Motor neuron (in vitro differentiated cells): Measurements from ENCODE around the gene FBLN2. TPM values are rescaled to one million over a fixed set of nuclear protein-coding genes. Genes with fewer than 3 reads are reported as not detected.

Experiments
- ATAC-seq, 8 experiments: fragments of 200-7000 bp; cut with Tn5 transposase; replicated peaks in 6 of 8; 2 replicates each; pipeline ENCODE4 v1.8.0; 2021; ENCODE audit warnings: mild to moderate bottlenecking in 8 of 8, moderate library complexity in 8 of 8
- H3K27ac ChIP-seq, 2 donors: fragments of 250-450 bp; sonication (Bioruptor Pico); 2 replicates each; pipeline ENCODE4 v1.9.0; 2021; ENCODE audit warnings: antibody characterized with exemption in 2 of 2, mild to moderate bottlenecking in 2 of 2, moderate library complexity in 1 of 2
- H3K4me1 ChIP-seq, 2 donors: fragments of 250-450 bp; sonication (Bioruptor Pico); replicated peaks in 1 of 2; 2 replicates each; pipeline ENCODE4 v1.6.1; 2021; ENCODE audit warnings: antibody characterized with exemption in 2 of 2, mild to moderate bottlenecking in 2 of 2, moderate library complexity in 1 of 2
- H3K4me3 ChIP-seq, 5 donors: fragments of 250-450 bp; sonication (Bioruptor Pico); 2 replicates each; pipeline ENCODE4 v1.9.0; 2021; ENCODE audit warnings: antibody characterized with exemption in 5 of 5, mild to moderate bottlenecking in 5 of 5, moderate library complexity in 4 of 5
- WGBS, 10 experiments: fragments of 450-650 bp; shearing (Covaris generic); methylation state at CpG; one replicate each; pipeline ENCODE4 v1.0.0; 2022; 5-methylcytosine and 5-hydroxymethylcytosine counted together
- in situ Hi-C, 9 experiments: fragments of 400-800 bp; cut with MboI; loops; one replicate each; pipeline ENCODE4 v1.15.0; 2021; ENCODE audit warnings: low sequenced_read_pairs in 9 of 9, low pct_unique_long_range_greater_than_20kb in 2 of 9; ENCODE audit not compliant: unreplicated experiment in 9 of 9
- total RNA-seq, 8 experiments: library from RNA; unstranded; fragments of 300-600 nt; gene quantifications; 2 replicates each; pipeline versions ENCODE4 v1.2.3 to v1.2.4, GENCODE V29; 2022

The FBLN2 gene
- total RNA-seq, 8 experiments from 2014 or later = 1.2 to 263 (median 9.4) TPM

DNA sequence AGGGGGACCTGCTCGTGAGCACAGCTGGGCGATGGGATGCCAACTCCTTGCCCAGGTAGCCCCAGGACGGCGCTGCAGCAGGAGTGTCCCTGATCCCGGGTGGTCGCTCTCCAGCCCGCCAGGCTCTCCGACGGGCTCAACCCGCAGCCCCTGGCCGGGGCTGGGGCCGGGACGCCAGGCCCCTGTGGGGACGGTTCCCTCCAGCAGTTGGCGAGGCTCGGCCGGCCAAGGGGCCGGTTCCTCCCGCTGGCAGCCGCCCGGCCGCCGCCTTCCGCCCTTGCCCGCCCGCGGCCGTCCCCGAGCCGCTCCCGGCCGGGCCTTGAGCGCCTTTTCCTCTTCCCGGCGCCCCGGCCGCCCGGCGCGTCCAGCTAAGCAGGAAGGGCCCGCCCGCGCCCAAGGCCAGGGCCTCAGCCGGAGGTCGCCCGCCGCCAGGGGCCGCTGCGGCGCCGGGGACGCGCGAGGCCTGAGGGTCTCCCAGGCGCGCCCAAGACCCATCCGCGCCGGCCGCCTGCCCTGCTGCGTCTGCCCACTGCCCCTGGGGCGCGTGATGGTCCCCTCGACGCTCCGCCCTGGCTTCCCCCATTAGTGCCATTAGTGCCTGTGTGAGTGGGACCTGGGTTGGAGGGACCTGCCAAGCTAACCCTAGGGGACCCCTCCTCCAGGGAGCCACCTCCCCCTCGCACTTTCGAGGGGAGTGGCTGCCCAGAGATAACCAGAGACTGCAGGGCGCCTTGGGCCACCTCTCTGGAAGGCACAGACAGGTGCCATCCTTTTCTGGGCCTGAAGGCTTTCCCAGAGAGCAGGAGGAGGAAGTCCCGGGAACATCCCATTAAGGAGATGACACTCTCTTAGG is 106.4 kb downstream of the FBLN2 start:
- ATAC-seq = peak; percentile 45 to 87 (median 84)
- in situ Hi-C loops = loop anchor here in 7 of 9 experiments (5.0 to 25.0 kb wide), 3 partner anchors 227 to 232 kb away; partner anchors contain the start of gene WNT7A (in 7 of the 7)
- Histone ChIP-seq H3K4me3 (no peak overlapping the region), H3K4me1 (peaks cover 20 to 32% of the 10 kb centered on the region in 2 donors), H3K27ac (no peak overlapping the region)
- 0 to 53% (median 34%) methylated on average over 1 to 7 of the region's 70 CpGs; no CpG with 5 or more reads in 6 of the 10 experiments for WGBS, 10 experiments

DNA sequence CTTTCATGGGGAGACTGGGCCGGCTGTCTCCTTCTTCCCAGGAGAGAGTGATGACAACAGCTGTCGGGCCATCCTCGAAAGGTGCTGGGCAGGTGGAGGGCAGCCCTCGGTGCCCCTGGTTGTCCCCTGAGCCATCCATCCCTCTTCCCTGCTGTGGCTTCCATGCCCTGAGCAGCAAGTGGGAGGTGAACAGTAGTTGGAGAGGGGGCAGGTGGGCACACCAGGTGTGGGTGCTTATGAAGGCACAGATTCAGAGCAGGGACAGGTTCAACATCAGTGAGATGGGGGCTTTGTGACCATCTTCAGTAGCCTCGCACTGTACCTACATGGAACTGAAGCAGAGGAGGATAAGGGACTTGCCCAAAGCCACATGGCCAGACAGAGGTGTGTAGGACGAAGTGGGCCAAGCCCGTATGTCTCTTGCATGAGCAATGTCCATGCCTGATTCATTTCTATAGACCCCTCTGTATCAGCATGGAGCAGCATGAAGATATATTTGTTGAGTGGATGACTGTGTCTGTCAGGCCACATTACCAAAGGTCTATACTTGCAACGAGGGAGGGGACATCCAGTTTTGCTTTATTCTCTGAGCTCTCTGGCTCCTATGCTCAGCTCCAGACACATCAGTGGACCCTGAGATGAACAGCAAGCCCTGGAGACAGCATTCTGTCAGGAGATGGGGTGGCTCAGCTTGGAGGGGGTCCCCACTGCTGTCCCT is 107.8 kb downstream of the FBLN2 start:
- H3K27ac ChIP-seq = no peak overlapping the region
- in situ Hi-C loops = loop anchor here in 7 of 9 experiments (5.0 to 25.0 kb wide), 3 partner anchors 226 to 231 kb away; partner anchors contain the start of gene WNT7A (in 7 of the 7)
- ATAC-seq = no peak
- WGBS, 10 experiments = 70 to 94% (median 83%) methylated on average over 1 to 4 of the region's 8 CpGs; no CpG with 5 or more reads in 5 of the 10 experiments
- peaks cover 20 to 36% of the 10 kb centered on the region in 2 donors for H3K4me1 ChIP-seq
- no peak overlapping the region for H3K4me3 ChIP-seq

DNA sequence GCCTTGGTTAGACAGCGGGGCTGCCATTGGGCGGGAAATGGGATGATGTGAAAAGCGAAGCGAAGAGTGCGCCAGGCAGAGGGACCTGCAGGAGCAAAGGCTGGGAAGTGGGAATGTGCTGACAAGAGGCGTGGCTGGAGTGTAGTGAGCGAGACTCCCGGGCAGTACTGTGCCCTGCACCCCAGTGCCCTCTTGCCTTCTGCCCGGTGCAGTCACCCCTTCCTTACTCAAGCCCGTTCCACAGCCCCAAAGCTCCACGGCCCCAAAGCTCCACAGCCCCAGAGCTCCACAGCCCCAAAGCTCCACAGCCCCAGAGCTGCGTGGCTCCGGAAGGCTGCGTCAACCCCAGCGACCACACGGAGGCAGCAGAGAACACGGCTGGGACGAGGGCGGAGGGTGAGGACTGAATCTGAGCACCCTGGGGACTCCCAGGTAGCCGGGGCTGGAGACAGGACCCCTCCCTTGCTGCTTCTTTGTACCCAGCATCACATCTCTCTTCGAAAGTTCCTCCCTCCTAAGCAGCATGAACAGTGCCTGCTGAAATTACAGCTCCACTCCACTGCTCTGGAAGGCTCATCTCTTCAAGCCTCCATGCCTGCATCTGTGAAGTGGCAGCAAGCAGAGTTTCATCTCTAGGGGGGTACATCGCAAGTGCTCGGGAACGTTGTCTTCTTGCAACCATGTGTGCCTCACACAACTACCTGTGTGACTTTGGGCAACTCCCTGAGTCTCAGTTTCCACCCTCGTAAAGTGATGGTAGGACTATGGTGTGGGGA is 108.9 kb downstream of the FBLN2 start:
- Histone ChIP-seq H3K4me1 (peaks cover 20 to 37% of the 10 kb centered on the region in 2 donors), H3K4me3 (peak overlapping the region in 2 of 5 donors; percentile 1 to 10), H3K27ac (no peak overlapping the region)
- peak; percentile 75 to 83 (median 80) for ATAC-seq
- in situ Hi-C loops = loop anchor here in 7 of 9 experiments (5.0 to 25.0 kb wide), 3 partner anchors 224 to 229 kb away; partner anchors contain the start of gene WNT7A (in 7 of the 7)
- 0 to 26% (median 17%) methylated on average over 2 to 15 of the region's 25 CpGs; no CpG with 5 or more reads in 1 of the 10 experiments for WGBS, 10 experiments

DNA sequence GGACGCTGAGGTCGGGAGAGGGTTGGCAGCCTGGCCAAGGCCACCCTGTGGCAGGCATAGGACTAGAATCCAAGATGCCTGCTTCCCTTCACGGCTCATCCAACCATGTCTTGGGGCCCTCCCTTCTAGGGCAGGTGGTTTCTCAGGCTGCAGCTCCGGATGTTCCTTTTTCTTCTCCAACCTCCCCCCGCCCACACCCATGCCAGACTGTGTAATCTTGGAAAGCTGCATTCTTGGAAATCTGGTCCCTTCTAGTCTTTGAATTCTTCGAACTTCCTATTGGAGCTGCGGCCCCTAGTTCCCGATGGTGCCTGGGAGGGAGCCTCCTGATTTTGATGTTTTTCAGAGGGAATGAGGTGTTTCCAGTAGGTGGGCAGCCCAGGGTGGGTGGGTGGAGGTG is 109.8 kb downstream of the FBLN2 start:
- in situ Hi-C loops = loop anchor here in 7 of 9 experiments (5.0 to 25.0 kb wide), 3 partner anchors 224 to 229 kb away; partner anchors contain the start of gene WNT7A (in 7 of the 7)
- ATAC-seq = no peak
- 0 to 100% (median 80%) methylated on average over 1 to 4 of the region's 8 CpGs; no CpG with 5 or more reads in 5 of the 10 experiments for WGBS, 10 experiments

DNA sequence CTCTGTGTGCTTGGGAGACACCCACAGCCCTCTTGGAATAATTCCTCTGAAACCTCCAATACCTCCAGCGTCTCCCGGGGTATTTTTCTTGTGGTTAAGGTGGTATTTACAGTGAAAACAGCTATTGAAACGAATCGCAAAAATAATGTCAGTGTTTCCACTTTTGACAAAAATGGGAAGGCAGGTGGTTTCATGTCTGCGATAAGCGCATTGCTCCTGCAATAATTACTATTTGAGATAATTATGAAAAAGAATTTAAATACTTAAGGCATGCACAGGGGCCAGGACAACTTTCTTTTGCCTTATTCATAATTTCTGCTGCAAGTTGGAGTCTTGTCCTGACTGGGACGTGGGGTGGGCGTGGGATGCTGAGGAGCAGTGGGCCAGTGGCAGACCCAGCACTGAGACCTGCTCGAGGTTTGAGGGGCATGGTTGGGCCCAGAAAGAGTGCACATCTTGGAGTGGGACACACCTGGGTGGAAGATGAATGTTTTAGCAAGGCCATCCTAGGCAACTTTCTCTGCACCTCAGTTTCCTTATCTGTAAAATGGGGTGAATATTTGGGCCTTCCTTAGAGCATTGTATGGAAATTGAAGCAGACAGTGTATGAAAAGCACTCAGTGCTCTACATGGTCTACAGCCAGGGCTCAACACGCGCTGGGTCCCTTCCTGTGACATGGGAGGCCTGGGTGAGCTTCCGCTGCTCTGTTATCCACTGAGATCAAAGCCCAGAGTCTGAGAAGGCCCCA is 110.5 kb downstream of the FBLN2 start:
- in situ Hi-C loops = loop anchor here in 7 of 9 experiments (5.0 to 25.0 kb wide), 3 partner anchors 223 to 228 kb away; partner anchors contain the start of gene WNT7A (in 7 of the 7)
- no peak overlapping the region for H3K27ac ChIP-seq
- H3K4me1 ChIP-seq = peaks cover 14 to 28% of the 10 kb centered on the region in 2 donors
- no peak for ATAC-seq
- H3K4me3 ChIP-seq = no peak overlapping the region
- WGBS, 10 experiments = 54 to 100% (median 82%) methylated on average over 1 to 9 of the region's 12 CpGs; no CpG with 5 or more reads in 3 of the 10 experiments

More for the DNA sequence above, 109.8 kb downstream of the FBLN2 start:
- peaks cover 20 to 35% of the 10 kb centered on the region in 2 donors for H3K4me1 ChIP-seq
- H3K27ac ChIP-seq = no peak overlapping the region
- no peak overlapping the region for H3K4me3 ChIP-seq

DNA sequence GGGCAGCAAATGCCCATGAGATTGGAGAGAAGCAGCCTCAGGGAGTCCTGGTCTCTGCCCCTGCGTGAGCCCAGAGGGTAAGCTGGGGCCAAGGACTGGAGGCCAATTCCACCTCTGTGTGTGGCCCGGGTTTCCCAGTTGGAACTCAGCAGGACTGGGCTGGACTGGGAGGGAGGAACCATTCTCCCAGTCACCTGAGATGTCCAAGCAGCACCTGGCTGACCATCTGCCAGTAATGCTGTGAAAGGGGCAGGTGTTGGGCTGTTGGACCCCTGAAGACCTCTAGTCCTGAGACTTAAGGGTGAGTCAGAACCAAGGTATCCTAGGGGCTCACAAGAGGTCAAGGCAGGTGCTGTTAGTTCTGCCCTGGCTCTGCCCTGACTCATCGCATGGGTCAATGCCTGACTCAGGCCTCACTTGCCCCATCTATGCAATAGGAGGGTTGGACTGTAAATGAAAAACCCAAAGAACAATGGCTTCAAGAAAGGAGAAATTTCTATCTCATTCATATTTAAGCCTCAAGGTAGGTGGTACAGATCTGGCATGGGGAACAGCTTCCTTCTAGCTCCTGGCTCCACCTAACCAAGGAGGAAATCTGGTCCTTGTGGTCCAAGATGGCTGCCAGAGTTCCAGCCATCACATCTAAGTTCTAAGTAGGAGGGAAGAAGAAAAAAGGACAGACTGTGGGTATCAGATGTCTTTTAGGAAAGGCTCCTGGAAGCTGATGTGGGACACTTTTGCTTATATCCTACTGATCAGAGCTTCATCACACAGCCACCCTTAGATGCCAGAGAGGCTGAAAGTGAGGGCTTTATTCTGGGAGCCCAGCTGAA is 111.3 kb downstream of the FBLN2 start:
- in situ Hi-C loops = loop anchor here in 4 of 9 experiments (10.0 to 25.0 kb wide), 2 partner anchors 225 to 227 kb away; partner anchors contain the start of gene WNT7A (in 4 of the 4)
- WGBS, 10 experiments = 50 to 100% (median 83%) methylated on average over 1 to 2 of the region's 3 CpGs; no CpG with 5 or more reads in 3 of the 10 experiments

DNA sequence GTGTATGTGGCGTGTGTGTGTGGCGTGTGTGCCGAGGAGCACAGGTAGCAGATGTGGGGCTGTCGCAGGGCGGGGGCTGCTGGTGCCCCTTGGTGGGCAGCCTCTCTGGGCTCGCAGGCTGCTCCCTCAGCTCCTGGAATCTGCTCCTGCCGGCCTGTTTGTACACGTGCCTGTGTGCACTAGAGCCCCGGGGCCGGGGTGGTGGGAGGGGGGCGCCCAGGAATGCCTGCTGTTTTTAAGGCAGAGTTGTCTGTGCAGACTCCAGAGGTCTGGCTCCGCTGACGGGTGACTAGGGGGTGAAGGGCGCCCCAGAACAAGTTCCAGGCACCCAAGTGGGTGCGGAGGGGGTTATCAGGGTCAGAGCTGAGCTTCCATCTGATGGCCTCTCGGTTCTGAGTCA is 112.2 kb downstream of the FBLN2 start:
- peaks cover 3 to 20% of the 10 kb centered on the region in 2 donors for H3K4me1 ChIP-seq
- H3K27ac ChIP-seq = no peak overlapping the region
- WGBS, 10 experiments = 64 to 100% (median 83%) methylated on average over 2 to 8 of the region's 16 CpGs; no CpG with 5 or more reads in 7 of the 10 experiments
- no peak for ATAC-seq
- H3K4me3 ChIP-seq = no peak overlapping the region
- in situ Hi-C loops = loop anchor here in 4 of 9 experiments (10.0 to 25.0 kb wide), 2 partner anchors 224 to 226 kb away; partner anchors contain the start of gene WNT7A (in 4 of the 4)

More for the DNA sequence above, 111.3 kb downstream of the FBLN2 start:
- Histone ChIP-seq H3K4me3 (no peak overlapping the region), H3K4me1 (peaks cover 5 to 22% of the 10 kb centered on the region in 2 donors), H3K27ac (no peak overlapping the region)
- ATAC-seq = no peak

DNA sequence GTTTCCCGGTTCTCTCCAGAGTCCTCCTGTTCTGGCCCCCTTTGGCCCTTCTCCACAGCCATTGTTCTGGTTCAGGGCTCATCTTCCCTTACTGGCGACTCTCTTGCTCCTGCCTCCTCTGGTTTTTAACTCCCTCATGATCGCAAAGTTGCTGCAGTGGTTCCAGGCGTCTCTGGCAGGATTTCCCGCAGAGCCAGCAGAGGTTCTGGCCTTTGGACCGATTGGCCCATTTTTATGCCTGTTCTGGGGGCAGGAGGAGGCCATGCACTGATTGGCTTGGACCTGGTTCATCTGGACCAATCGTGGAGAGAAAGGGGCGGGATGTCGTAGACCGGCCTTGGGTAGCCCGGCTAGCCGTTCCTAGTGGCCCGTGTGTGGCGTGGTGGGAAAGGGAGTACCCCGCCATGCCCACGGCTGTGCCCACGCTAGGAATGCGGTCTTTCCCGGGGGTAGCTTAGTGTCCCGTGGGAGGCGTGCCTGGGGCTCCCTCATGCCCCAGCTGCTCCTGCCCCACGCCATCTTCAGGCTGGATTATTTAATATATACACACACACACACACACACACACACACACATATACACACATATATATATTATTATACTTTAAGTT is 113.4 kb downstream of the FBLN2 start:
- peaks cover 7 to 27% of the 10 kb centered on the region in 2 donors for H3K4me1 ChIP-seq
- 80 to 100% (median 88%) methylated on average over 1 to 18 of the region's 22 CpGs; no CpG with 5 or more reads in 2 of the 10 experiments for WGBS, 10 experiments
- ATAC-seq = no peak
- no peak overlapping the region for H3K4me3 ChIP-seq
- H3K27ac ChIP-seq = no peak overlapping the region
- in situ Hi-C loops = loop anchor here in 4 of 9 experiments (10.0 to 25.0 kb wide), 2 partner anchors 222 to 225 kb away; partner anchors contain the start of gene WNT7A (in 4 of the 4)

DNA sequence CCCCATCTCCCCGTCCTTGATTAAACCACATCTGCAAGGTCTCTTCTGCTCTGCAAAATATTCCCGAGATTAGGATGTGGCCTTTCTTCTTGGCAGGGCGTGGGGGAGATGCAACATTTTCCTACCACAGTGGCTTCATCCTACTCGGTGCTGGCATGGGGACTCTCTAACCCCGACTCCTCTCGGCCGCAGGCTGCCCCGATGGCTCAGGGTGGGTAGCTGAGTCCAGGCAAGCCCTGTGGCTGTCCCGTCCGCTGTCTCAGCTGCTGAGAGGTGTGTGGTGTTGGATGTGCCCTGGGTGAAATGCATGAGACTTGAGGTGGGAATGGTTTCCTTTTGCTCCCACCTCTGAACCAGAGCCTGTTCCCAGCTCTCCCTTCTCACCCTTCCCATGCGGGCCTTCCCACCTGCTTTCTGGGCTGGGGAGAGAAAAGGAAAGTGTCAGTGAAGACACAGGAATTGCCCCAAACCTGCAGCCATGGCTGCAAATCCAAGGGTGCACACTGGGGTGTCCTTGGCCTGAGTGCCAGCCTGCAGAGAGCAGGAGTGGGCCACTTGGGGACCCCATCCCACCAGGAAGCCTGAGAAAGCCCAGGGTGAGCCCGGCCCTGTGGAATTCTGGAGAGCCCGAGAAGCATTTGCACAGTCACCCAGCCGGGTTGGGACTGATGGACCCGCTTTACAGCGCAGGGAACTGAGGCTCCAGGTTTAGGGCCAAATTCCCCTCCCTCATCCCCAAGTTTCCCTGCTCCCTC is 115.0 kb downstream of the FBLN2 start:
- Histone ChIP-seq H3K4me3 (no peak overlapping the region), H3K4me1 (peaks cover 4 to 17% of the 10 kb centered on the region in 2 donors), H3K27ac (no peak overlapping the region)
- peak in 2 of 8 experiments; percentile 19 to 32 for ATAC-seq
- WGBS, 10 experiments = 42 to 100% (median 87%) methylated on average over 1 to 8 of the region's 16 CpGs; no CpG with 5 or more reads in 5 of the 10 experiments
- in situ Hi-C loops = loop anchor here in 4 of 9 experiments (10.0 to 25.0 kb wide), 2 partner anchors 221 to 223 kb away; partner anchors contain the start of gene WNT7A (in 4 of the 4)
